Measurements from ENCODE around the gene RBM44. TPM values are rescaled to one million over a fixed set of nuclear protein-coding genes. Genes with fewer than 3 reads are reported as not detected.

Gene RBM44
- total RNA-seq: 0.24 TPM in 1 of 2 replicates, not detected in the other

GRCh38 chr2:237798236-237799059 lies at the start of gene RBM44:
Gene RBM44, plus strand, starts transcription at chr2:237798779. Its CDS starts 14,831 bp downstream, at chr2:237813610.

GRCh38 chr2:237859533-237860272 lies 61.1 kb downstream of the RBM44 start, which contains the start of gene RAMP1:
Gene RAMP1, plus strand, starts transcription at chr2:237859623. Its CDS starts 53 bp downstream, at chr2:237859676.

Other genes with a start within 250 kb of the RBM44 start
- gene PRLH, start 232.2 kb upstream of the RBM44 start, total RNA-seq: not detected in 2 replicates
- 2.1 and 3.1 TPM in 2 replicates for gene RAB17, start 208.0 kb upstream of the RBM44 start, total RNA-seq
- gene LRRFIP1, start 171.2 kb upstream of the RBM44 start, total RNA-seq: 83.6 and 94.6 TPM in 2 replicates
- 4.9 and 5.5 TPM in 2 replicates for gene RAMP1, start 60.8 kb downstream of the RBM44 start, total RNA-seq
- gene UBE2F, start 168.2 kb downstream of the RBM44 start, total RNA-seq: 70.3 and 79.8 TPM in 2 replicates

Measured in tracheal epithelial cell (primary cell).